ENCODE results near the gene THRB. TPM values are rescaled to one million over a fixed set of nuclear protein-coding genes. Genes with fewer than 3 reads are reported as not detected.

THRB gene
- total RNA-seq, 1 donor from 2014 or later, result under 0.01 TPM

DNA sequence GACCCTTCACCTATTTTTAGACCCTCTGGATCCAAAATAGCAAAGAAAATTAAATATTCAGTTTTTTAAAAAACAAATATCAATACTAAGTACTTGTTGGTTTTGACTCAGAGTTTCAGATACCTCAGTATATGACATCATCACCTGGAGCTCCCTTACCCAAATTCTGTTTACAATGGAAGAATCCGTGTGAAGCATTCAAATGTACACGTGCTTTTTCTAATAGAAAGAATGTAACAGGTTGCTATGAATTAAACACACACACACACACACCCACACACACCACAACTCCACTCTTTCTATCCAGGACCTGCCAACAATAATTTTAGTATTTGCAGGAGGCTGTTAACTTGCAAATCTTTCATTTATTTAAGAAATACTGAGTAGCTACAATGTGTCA, 221.8 kb downstream of the THRB start:
- no peak for DNase-seq (ENCODE audit: low read depth in 2 of 2)

DNA sequence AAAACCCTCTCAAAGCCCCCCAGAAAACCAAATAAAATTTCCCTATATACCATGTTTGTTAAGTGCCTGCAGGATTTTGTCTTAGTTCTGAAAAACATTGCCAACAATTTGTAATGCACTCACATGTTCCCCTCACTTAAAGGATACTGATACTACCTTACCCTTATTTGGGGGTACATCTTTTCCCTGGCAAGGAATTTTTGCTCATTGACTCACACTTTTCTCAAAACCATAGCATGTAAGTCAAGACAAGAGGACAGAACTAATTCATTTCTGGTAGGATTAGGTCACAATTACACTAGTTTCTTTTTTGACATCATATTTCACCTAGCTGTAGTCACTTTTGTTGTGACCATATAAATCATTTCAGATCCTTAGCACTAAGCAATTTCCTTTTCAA, 222.2 kb downstream of the THRB start:
- DNase-seq (ENCODE audit: low read depth in 2 of 2), result no peak

DNA sequence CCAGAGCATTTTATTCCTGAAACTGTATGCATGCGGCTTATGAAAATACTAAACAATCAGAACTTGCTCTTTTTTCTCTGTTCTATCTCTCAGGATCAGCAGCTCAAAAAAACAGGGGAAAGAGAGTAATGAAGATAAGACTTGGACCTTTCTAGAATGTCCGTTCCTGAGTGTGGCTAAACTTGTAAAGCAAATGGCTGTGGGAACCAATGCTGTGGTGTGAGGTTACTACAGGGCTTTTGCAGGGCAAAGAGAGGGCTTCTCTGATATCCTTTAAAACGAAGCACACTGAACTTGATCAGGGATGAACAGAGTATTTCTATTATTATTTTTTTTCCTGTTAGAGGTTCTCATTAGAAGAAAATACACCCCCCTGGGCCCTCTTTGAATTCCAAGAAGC, 223.4 kb downstream of the THRB start:
- DNase-seq (ENCODE audit: low read depth in 2 of 2), result no peak

DNA sequence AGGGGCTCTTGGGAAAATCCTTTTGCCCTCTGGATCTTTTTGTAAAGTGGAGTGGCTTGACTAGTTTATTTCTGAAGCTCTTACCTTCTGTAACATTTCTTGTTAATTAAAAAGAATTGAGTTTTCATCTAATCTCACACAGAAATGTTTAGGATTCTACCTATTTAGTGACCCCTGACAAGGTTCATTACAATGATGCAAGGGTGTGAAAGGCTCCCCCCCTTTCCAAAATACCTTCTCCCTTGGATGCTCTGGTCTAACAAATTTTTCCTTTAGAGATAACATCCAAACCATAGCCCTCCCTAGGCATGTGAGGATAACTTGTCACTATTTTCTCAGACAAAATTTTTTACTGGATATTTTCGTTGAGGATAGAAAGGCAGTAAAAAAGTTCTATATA, 223.9 kb downstream of the THRB start:
- DNase-seq (ENCODE audit: low read depth in 2 of 2), result no peak

DNA sequence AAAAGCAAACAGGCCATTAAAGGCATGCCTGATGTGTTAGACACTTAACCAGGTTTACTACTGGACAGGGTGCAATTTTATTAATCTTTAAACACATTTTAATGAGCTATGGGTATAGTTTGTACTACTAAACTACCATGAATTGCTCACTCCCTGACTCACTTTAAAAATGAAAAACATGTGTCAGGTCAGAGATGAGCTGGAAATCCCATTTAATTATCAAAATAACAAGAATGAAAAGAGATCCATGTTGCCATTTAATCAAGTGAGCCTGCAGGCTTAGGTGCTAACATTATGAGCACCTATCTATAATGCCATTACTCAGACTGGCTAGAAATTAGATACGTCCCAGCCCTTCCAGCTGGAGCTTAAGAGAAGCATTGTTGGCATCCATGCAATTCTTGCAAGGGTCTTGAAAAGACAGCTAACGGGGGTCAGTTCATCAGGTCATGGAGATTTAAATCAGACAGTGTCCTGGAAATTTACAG, 224.4 kb downstream of the THRB start:
- no peak for DNase-seq (ENCODE audit: low read depth in 2 of 2)

DNA sequence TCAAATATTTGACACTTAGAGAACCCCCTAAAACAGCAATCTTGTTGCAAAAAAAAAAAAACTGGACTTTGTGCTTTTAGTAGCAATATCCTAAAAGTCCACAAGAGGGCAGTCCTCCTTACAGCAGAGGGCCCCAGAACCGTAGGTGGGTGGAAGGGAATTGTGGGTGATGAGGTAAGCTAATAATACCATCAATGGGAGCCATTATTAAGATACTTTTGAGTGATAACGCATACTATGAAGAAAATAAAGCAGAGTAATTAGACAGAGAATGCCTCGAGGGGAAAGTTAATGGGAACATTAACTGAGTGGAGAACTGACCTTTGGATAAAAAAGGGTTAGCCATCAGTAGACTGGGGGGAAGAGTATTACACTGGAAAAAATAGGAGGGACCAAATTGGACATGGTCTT, 229.9 kb downstream of the THRB start:
- DNase-seq (ENCODE audit: low read depth in 2 of 2), result peak; percentile 51 to 75

DNA sequence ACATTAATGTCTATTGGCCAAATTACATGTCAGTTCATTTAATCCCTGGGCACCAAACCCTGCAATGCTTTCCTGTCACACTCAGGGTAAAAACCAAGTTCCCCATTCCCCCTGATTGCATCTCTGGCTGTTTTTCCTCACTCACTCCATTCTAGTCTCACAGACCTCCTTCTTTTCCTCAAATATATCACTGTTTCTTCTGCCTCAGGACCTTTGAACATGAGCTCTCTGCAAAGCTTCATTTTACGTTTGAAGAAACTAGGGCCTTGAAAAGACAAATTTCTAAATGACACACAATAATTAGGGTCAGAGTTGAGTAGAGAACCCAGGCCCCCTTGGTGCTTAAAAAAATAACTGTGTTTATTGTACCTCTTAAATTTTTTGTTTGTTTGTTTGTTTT, 230.6 kb downstream of the THRB start:
- DNase-seq (ENCODE audit: low read depth in 2 of 2), result no peak

DNA sequence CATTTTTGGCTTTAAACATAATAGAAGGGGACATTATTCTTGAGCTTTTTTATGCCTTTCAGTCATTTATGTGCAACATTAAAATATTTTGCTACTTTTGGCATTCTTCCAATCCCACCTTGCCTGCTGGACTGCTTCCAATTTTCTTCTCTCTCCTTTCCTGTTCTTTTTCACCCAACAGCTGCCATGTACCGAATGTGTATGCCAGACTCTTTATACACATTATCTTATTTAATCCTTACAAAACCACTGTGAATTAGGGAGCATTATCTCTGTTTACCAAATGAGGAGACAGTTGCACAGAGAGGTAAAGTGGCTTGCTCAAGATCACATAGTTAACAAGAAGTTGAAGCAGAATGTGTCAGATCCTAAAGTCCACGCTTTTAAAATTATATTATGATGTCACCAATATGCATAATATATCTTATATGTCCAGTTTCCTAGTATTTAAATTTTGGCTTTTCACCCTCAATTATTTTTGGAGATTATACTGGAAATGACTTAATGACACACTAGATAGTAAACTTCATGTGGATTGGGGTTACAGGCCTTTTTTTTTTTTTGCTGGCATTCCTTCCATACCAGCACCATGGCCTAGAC, 231.5 kb downstream of the THRB start:
- DNase-seq (ENCODE audit: low read depth in 2 of 2), result peak in 1 of 2 donors; percentile 38

DNA sequence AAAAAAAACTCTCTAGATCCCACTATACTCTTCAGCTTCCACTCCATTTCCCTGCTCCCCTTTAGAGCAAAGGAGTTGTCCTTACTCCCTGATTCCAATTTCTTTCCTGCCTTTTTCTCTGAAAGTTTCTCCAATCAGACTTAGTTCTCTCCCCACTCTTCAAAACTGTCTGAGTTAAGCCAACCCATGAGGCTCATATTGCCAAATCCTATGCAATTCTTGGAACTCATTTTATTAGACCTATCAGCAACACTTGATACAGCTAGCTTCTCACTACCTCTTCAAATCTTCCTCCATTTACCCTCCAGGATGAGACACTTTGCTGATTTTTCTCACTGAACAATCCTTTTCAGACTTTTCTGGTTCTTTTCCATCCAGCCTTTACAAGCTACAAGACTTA, 233.1 kb downstream of the THRB start:
- no peak for DNase-seq (ENCODE audit: low read depth in 2 of 2)

DNA sequence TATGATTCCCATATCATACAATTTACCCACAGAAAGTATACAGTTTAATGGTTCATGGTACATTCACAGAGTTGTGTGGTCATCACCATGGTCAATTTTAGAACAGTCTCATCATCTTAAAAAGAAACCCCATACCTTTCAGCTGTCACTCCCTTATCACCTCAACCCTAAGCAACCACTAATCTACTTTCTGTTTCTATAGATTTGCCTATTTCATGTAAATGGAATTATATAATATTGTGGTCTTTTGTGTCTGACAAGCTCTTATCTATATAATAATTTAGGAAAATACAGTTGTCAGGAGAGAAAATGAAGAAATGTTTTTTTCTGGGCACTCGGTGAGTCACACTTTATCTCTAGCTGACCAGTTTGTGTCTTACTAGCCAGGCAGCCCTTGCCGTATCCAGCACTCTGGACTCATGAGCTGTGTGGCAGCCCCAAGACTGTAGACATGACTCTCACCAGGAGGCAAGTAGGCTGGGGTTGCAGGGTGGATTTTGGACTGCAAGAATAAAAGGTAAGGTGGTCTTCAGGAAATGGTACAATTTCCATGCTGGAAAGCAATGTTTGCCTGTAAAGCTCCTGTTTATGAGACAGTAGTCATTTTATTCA, 234.6 kb downstream of the THRB start:
- peak in 1 of 2 donors; percentile 19 for DNase-seq (ENCODE audit: low read depth in 2 of 2)

DNA sequence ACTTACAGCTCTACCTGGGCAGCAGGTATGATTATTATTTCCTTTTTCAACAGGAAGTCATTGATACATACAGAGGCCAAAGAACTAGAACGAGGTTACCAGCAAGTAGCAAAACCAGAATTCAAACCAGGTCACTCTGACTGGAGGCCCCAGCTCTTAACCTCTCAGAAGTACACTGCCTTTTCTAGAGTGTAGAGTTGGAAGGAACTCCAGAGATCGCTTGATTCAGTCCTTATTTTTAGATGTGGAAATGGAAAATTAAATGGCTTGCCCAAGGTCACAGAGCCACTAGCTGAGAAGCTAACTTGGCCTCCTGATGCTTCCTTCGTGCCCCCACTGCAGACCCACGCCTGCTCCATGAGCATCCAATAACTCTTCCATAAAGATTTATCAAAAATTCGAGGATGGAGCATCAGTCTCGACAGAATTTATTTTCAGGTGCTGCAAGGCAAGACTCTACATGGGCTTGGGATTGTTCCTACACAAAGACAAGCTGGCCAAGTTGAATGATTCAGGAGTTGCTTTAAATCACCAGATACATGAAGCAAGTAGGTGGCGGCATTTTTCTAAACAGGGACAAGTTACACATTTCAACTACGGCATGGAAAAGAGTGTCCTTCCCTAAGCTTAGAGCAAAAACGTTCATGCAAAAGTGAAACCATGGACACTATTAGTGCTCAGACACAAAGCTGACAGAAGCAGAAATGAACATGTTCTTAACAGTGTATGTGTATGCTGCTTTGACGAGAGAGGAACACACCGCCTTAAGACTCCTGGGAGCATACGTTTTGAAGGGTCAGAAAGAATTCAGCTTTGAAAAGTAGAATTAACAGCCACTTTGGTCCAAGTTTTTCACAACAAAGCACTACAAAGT, 235.7 kb downstream of the THRB start:
- no peak for DNase-seq (ENCODE audit: low read depth in 2 of 2)

DNA sequence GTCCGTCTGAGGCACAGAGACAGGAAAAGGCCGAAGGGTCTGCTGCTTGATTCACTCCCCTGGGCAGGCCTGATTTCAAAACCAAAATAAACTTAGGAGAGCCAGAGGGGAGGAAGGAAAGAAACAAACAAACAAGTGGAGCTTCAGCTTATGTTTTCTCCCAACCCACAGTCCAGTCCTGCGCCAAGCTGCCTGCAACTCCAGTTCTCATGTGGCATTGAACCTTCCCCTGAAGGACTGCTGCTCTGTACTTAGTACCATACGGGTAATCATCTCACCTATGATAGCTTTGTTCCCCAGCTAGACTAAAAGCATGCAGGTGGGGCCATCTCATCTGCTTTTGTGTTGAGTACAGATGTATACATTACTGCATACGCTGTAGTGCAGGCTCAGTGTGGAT, 236.4 kb downstream of the THRB start:
- DNase-seq (ENCODE audit: low read depth in 2 of 2), result no peak

DNA sequence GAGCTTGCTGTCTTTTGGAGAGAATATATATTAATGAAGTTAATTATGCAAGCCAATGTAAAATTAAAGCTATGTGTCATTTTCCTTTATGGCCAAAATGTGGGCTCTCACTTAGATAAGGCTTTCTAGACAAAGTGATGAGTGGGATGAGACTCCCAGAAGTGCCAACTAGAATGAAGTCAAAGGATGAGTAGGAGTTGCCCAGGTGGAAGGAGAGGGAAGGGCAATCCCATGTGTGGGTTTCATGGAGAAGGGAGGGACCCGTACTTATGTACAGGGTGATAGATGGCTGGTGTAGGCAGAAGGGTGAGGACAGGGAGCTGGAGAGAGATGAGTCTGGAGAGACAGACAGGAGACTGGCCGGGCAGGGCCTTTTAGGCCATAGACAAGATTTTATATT, 239.2 kb downstream of the THRB start:
- no peak for DNase-seq (ENCODE audit: low read depth in 2 of 2)

DNA sequence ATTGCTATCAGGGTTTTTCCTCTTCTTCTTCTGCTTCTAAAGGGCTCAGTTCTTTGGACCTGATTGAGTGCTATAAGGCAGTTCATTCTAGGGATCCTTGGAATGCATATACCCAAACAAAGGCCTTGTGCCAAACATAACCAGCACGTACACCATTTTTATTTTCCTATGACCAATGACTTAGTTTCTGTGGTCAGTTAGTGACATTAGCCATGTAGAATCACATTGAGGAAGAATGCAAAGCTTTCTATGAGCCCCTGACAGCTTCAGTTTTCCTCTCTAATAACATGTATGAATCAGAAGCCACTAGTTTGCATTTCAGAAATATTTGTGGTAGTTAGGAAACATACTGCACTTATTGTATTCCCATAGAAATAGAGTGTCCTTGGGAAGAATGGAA, 240.0 kb downstream of the THRB start:
- DNase-seq (ENCODE audit: low read depth in 2 of 2), result no peak

DNA sequence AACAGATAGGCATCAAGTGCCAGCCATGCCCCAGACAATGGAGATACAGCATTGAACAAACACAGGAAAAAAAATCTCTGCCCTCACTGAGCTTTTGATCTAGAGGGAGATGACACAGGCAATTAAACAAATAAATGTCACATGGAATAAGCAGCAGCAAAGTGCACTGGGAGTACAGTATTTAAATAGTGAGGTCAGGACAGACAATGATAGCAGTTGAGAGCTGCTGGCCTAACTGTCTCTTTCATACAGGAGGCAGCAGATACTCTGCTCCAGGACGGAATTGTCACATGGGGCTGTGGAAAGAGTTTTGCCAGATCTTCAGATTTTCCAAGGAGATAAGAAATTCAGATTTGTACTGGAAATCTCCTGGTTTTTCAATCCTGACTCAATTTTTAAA, 241.3 kb downstream of the THRB start:
- DNase-seq (ENCODE audit: low read depth in 2 of 2), result no peak

DNA sequence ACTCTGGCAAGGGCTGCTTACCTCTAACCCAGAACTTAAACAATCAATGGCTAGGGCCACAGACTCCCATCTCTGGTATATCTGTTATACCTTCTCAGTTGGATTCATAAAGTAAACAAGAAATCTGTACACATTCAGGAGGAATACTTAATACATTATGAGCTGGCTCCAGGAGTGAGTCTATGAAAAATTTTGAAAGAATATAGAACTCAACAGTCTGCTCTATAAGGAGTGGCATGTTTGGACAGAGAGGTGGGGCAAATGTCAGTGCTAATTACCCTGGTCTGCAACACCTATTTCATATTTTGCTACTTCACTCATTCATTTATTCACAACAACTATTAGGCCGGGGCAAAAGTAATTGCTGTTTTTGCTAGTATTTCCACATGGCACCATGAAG, 245.1 kb downstream of the THRB start:
- DNase-seq (ENCODE audit: low read depth in 2 of 2), result no peak

DNA sequence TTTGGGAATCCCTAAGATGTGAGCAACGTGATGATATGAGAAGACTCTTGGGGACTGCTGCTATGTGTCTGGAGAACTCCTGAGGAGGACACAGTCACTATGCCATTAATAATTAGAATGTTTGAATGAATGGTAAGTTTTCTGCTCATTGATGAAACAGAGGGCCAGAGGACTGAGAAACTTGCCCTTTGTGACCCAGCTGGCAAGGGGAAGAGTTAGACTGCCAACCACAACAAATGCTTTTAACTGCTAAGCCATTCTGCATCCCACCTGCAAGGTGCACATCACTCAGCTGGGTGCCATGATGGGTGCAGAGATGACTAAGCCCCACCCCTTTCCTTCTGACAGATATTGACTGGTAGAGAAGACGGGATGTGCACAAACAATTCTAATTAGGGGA, 249.6 kb downstream of the THRB start:
- peak in 1 of 2 donors; percentile 16 for DNase-seq (ENCODE audit: low read depth in 2 of 2)

DNA sequence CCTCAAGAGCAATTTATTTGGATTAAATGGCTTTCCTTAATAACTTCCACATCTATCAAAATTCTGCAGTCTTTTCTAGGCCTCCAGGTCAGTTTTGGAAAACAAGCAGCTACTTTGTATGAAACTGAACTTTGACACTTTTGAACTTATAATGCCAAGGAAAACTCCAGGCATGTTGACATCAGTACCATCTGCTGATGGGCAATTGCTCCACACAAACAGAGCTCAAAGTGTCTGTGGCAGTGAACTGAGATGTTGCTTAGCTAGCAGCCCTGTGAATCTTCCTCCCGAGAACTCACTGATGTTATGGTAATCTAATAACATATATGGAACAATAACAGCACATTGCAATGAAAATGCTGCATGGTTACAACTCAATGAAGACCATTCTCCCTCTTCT, 250.2 kb downstream of the THRB start:
- DNase-seq (ENCODE audit: low read depth in 2 of 2), result no peak

DNA sequence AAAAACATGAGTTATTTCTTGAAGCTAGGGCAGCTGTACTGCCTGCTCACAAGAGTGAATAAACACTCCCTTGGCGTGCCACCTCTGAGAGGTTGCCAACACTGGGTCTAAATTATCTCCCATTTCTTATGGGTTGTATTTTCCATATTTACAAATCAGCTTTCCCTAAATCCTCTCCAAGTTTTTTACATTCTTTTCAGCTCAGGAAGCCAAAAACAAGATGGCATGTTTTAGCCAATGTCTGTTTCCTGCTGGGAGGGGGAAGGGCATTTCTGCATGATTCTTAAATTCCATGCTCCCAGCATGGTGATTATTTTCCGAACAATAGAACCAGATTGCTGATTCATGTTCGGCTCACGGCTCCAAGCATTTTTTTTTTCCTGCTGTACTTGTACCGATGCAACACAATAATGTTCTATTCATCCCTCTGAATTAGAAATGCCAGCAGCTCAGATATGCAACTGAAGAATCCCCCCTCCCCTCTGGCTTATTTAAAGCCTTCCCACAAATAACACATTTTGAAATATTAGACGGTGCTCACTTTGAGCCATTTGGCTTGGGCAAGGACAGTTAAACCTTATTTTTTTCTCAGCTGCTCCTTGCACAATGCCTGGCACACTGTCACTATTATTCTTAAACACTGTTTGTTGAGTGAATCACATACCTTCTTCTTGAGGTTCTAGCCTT, 252.5 kb downstream of the THRB start:
- peak; percentile 92 to 97 for DNase-seq (ENCODE audit: low read depth in 2 of 2)

DNA sequence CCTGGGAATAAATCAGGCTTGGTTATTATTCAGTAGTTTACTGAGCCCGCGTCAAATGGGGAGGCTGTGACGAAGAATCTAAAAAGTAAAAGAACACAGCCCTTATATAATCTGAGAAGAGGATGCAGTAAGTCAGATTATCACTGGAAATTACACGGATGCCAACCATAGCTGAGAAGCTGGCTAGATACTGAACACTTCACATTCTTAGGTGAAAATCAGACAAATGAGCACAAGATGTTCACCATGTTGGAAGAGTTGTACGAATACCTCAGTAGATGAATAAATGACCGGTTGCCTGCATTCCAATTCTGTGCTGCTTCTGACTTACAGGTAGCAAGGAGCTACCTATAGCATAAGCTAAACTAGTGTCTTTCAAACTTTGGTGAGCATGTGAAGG, 254.3 kb downstream of the THRB start:
- DNase-seq (ENCODE audit: low read depth in 2 of 2), result no peak

DNA sequence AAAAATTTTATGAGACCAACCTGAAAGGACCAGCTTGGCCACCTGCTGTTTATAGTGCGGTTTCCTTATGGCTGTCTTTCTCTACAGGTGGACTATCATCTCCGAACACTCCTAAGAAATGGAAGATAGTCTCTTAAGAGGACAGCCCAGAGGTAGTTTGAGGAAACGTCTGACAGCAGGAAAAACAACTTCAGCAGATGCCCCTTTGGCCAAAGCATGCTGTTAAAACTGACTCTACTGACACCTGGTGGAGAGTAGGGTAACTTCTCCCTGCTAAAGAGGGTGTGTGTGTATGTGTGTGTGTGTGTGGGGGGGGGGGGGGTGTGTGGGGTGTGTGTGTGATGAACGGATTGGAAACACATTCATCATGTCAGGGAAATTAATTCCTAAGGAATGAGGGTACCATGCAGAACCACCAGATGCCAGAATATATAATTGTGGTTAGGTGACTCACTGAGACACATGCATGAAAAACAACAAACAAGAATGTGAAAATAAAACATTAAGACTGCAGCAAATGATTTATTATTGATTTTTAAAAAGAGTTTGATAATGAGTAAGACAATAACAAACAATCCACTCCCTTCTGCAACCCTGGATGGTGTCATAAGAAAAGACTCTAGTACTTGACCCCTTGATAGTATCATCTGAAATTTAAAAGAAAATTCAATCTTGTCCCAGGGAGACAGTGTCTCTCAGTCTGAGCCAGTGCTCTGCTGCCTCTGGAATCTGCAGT, 256.5 kb downstream of the THRB start:
- peak; percentile 86 to 88 for DNase-seq (ENCODE audit: low read depth in 2 of 2)
